ENCODE results near the gene CLASP1. TPM values are rescaled to one million over a fixed set of nuclear protein-coding genes. Genes with fewer than 3 reads are reported as not detected.

Gene CLASP1
- total RNA-seq, 4 donors from 2014 or later: 14.1 to 110 (median 55.9) TPM

- Histone ChIP-seq H3K36me3 (no peaks in the 10 kb centered on the region), H3K27ac (no peak overlapping the region), H3K4me3 (no peak overlapping the region), H3K9me3 (no peaks in the 10 kb centered on the region), H3K4me1 (peaks cover 0 to 3% of the 10 kb centered on the region in 2 donors), H3K27me3 (no peaks in the 10 kb centered on the region)
- no peak for DNase-seq
- no peak for TF ChIP-seq CTCF (IDR thresholded peaks at IDR 0.05)
- no peak for TF ChIP-seq POLR2A (IDR thresholded peaks at IDR 0.05)
- intact Hi-C loops (cut with DNase I; ENCODE audit: low total_unique reads): loop anchor here (10.0 kb wide), 1 partner anchor 208 kb away; the partner anchor contains the start of gene NIFK
Measured at GRCh38 chr2:121527009-121527682, 122.1 kb downstream of the CLASP1 start.

GRCh38 chr2:121524685-121525425, 124.4 kb downstream of the CLASP1 start:
- Histone ChIP-seq H3K27ac (no peak overlapping the region), H3K4me3 (no peak overlapping the region), H3K9me3 (no peaks in the 10 kb centered on the region), H3K4me1 (peaks cover 0 to 3% of the 10 kb centered on the region in 2 donors), H3K27me3 (no peaks in the 10 kb centered on the region), H3K36me3 (no peaks in the 10 kb centered on the region)
- DNase-seq: no peak
- no peak for TF ChIP-seq POLR2A (IDR thresholded peaks at IDR 0.05)
- TF ChIP-seq CTCF (IDR thresholded peaks at IDR 0.05): no peak
- intact Hi-C loops (cut with DNase I; ENCODE audit: low total_unique reads): loop anchor here (10.0 kb wide), 1 partner anchor 210 kb away; the partner anchor contains the start of gene NIFK

- no peak overlapping the region for H3K4me3 ChIP-seq
- intact Hi-C loops (cut with DNase I; ENCODE audit: low total_unique reads): loop anchor here (10.0 kb wide), 1 partner anchor 213 kb away; the partner anchor contains the start of gene NIFK
- H3K4me1 ChIP-seq: no peaks in the 10 kb centered on the region
- TF ChIP-seq CTCF (IDR thresholded peaks at IDR 0.05) (no peak), POLR2A (IDR thresholded peaks at IDR 0.05) (no peak)
- H3K9me3 ChIP-seq: no peaks in the 10 kb centered on the region
- no peaks in the 10 kb centered on the region for H3K27me3 ChIP-seq
- H3K27ac ChIP-seq: no peak overlapping the region
- no peak for DNase-seq
- H3K36me3 ChIP-seq: no peaks in the 10 kb centered on the region
Measured at GRCh38 chr2:121521359-121521758, 127.9 kb downstream of the CLASP1 start.

- intact Hi-C loops (cut with DNase I; ENCODE audit: low total_unique reads): loop anchor here (10.0 kb wide), 1 partner anchor 214 kb away; the partner anchor contains the start of gene NIFK
Measured at GRCh38 chr2:121520641-121520994, 128.6 kb downstream of the CLASP1 start.

More at GRCh38 chr2:121520641-121520994, 128.6 kb downstream of the CLASP1 start:
- H3K4me3 ChIP-seq: no peak overlapping the region
- H3K27me3 ChIP-seq: no peaks in the 10 kb centered on the region
- H3K4me1 ChIP-seq: no peaks in the 10 kb centered on the region
- no peak overlapping the region for H3K27ac ChIP-seq
- H3K9me3 ChIP-seq: no peaks in the 10 kb centered on the region
- TF ChIP-seq POLR2A (IDR thresholded peaks at IDR 0.05) (no peak), CTCF (IDR thresholded peaks at IDR 0.05) (no peak)
- H3K36me3 ChIP-seq: no peaks in the 10 kb centered on the region
- DNase-seq: no peak
